Thyroid gland (tissue), 4 donors: Measurements from ENCODE around the gene DLGAP1.

Source experiments
- CTCF ChIP-seq, 6 experiments: fragments of 200-600 bp in 3 of 6; fragments of 450-650 bp in 3 of 6; sonication (generic) in 3 of 6; IDR thresholded peaks; one replicate each; pipeline ENCODE4 v1.5.1; 2016 to 2019; ENCODE audit warnings: antibody characterized with exemption in 6 of 6, mild to moderate bottlenecking in 2 of 6, inconsistent platforms in 1 of 6, moderate library complexity in 1 of 6
- POLR2A ChIP-seq, 2 donors: fragments of 450-650 bp; IDR thresholded peaks; one replicate each; pipeline ENCODE4 v1.6.1; 2017; ENCODE audit warnings: antibody characterized with exemption in 2 of 2, mild to moderate bottlenecking in 2 of 2, moderate library complexity in 1 of 2

- no peak for TF ChIP-seq POLR2A (IDR thresholded peaks at IDR 0.05)
- no peak for TF ChIP-seq CTCF (IDR thresholded peaks at IDR 0.05)
Measured at GRCh38 chr18:4004183-4004829, 450.8 kb downstream of the DLGAP1 start.
